NCI-H1105 (cell line): ENCODE measurements around the gene OTUB2.

ENCODE experiments used
- DNase-seq: peaks from one replicate; lab custom pipeline; 2025; lab: John Stamatoyannopoulos, UW

OTUB2 gene

DNA sequence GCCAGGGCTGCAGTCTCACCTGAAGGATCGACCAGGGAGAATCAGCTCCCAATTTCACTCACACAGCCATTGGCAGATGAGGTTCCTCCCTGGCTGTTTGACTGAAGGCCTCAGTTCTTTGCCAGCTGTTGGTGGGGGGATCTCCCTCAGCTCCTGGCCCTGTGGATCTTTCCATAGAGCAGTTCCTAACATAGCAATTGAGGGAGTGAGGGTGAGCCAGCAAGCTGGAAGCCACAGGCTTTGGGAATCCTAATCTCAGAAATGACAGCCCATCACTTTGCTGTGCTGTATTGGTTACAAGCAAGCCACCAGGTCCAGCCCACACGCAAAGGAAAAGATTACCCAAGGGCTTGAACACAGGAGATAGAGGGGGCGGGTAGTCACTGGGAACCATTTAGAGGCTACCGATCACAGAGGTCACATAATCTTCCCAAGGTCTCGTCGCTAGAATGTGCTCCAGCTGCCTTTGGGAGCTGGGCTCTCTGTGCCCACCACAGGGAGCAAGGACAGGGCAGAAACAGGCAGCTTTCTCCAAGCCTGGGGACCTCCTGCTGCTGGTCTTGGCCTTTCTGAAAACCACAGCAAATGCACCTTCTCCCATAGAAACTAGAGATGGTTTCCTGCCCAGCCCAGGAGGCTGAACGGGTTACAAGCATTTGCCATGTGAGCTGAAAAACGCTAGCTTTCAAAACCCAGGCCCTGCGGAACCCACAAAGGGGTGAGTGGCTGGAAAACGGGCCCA is 4.6 kb upstream of the OTUB2 start:
- DNase-seq, result no peak

DNA sequence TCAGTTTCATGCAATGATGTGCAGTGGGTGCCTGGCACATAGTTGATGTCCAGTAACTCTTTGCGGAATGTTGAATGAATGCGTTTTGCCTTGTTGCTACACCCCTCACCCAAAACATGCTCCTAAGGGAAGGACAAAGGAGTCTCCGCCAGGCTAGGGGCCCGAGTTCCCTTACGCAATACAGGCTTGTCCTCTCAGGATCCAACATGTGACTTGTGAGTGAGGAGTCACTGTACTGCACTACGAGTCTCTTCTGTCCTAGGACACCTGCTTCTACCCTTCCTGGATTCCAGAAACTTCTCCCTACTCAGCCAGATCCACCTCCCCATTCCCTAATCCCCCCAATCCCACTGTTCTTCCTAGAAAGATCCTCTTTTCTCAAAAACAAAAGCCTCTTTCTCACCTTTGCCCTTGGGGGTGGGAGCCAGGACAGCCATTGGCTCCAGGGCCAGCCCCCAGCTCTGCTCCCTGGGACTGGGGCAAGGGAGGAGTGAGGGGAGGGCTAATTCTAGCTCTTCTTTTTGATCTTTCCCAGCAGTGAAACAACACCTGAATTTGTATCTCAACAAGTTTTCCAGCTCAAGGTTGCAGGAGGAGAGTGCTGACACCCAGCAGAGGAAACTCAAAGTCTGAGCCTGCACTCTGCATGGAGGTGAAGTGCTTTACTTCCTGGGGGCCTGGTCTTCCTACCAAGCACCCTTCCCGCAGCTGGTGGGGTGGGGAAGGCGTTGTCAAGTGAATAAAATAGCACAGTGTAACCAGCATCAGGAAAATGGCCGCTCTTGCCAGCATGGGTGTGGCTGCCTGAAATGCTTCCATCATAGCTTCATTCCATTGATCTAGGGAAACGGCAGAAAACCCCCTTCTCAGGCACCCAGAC is 3.4 kb upstream of the OTUB2 start:
- no peak for DNase-seq

GRCh38 chr14:94024549-94024948 is 1.6 kb upstream of the OTUB2 start:
- no peak for DNase-seq

DNA sequence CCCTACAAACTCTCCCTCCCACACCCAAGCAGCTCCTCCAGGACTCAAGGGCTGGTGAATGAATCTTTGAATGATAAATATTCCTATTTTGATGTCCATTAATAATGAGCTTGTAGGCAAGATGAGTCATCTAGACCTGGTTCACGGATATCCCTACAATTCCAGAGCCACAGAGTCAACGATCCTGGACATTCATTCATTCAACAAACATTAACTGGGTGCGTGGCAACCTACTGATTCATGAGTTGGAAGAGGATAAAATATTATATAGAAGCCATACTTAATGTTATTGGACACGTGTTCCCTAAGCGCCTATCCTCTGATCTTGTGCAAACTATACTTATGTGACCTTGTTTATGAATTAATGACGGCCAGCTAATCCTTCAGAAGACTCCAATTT is 420 bp upstream of the OTUB2 start:
- no peak for DNase-seq

- no peak for DNase-seq
Measured at GRCh38 chr14:94026889-94027469, 839 bp downstream of the OTUB2 start.

DNA sequence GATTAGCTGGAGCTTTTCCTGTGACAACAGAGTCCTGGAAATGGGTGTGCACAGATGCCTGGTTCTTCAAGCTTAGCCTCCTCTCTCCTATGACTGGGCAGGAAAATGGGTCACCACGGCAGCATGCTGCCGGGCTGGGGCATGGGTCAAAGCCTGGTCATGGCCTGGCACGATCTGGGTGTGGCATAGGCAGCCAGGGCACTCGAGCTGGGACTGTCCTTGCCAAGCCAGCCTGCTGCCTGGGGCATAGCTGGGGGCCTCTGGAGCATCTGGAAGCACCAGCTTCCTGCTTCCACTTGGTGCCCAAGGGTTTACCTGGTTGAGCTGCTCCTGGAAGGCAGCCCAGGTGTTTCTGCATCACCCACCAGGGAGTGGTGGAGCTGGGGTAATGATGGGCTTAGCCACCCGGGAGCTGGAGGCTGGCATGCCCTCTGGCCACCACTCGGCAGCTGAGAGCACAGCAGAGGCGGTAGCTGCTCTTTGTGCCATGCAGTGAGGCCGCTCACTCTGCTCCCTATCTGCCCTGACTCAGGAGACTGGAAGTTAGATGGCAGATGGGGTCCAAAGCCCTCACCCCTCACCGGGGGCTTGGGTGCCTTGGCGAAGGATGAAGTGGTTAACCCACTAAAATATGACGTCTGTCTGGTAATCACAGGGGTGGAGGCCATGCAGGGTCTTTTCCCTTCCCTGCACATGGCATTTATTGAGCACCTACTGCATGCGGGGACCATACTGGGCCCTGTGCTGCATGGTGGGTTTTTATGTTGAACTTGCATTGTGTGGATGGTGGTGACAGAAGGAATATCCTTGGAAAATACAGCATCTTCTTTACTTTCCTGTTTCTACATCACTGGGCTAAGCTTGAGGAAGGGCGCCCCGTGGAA is 1.7 kb downstream of the OTUB2 start:
- DNase-seq, result no peak

GRCh38 chr14:94028450-94028826 is 2.3 kb downstream of the OTUB2 start:
- DNase-seq, result no peak

GRCh38 chr14:94029265-94029664 is 3.1 kb downstream of the OTUB2 start:
- DNase-seq, result no peak

- no peak for DNase-seq
Measured at GRCh38 chr14:94029671-94030203, 3.6 kb downstream of the OTUB2 start.

DNA sequence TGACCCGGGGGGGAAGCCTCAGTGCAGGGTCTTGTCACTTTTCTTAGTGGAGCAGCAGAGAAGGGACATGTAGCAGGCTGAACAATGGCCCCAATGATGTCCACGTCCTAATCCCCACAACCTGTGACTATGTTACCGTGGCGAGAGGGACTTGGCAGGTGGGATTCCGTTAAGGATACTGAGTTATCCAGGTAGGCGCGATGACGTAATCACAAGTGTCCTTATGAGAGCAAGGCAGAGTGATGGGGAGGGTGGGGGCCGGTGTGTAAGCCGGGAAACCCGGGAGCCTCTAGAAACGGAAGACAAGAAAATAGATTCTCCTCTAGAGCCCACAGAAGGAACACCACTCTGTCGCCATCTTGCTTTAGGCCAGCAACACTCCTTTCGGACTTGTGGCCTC is 4.4 kb downstream of the OTUB2 start:
- DNase-seq, result no peak

DNA sequence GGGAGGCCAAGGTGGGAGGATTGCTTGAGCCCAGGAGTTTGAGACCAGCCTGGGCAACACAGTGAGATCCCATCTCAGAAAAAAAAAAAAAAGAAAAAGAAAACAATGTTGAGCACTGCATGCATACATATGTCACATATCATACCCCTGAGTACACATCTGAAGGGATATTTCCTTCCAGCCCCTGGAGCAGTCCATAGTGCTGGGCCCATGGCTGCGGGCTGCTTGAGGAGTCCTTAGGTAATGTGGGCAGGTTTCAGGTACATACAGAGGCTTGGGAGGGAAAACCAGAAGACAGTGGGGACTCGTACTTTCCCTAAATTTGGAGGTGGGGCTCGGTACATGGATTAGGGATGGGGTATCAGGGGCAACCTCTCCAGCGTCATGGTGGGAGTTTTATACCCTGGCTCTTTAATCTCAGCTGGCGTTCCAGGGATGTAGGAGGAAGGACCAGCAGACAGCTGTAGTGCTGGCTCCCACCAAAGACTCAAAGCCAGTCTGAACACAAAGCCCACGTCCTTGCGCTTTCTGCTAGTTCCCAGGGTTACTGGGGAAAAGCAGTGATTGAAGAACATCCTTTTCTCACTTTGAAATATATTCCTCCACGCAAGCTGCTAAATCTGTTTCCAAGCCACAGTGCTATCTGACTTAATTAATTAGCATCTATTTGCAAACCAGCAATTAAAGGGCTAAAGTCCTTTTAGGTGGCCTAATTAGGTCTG is 5.2 kb downstream of the OTUB2 start:
- no peak for DNase-seq

GRCh38 chr14:94031883-94032279 is 5.7 kb downstream of the OTUB2 start:
- no peak for DNase-seq

- no peak for DNase-seq
Measured at GRCh38 chr14:94034886-94035285, 8.7 kb downstream of the OTUB2 start.

GRCh38 chr14:94036313-94037167 is 10.4 kb downstream of the OTUB2 start:
- DNase-seq, result peak; percentile 34

GRCh38 chr14:94037954-94038353 is 11.8 kb downstream of the OTUB2 start:
- no peak for DNase-seq

- DNase-seq, result no peak
Measured at GRCh38 chr14:94038510-94038909, 12.4 kb downstream of the OTUB2 start.

- no peak for DNase-seq
Measured at GRCh38 chr14:94038921-94039629, 12.9 kb downstream of the OTUB2 start.

DNA sequence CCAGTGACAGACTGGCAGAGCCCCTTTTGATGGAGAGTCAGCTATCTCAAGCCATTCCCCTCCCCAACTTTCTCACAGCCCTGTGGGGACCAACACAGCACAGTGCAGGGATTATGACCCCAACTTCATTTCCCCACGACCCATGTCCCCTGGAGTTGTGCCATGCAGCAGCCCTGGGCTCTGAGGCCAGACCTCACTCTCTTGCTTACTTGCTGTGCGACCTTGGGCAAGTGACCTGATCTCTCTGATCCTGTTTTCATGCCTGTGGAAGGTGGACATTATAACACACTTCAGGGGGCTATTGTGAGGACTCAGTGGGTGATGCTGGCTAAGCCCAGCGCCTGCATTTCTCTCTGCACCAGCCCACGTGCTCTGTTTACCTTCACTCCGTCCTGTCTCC is 14.1 kb downstream of the OTUB2 start:
- DNase-seq, result no peak

- DNase-seq, result no peak
Measured at GRCh38 chr14:94040796-94041195, 14.7 kb downstream of the OTUB2 start.
